ENCODE data around the gene AP4E1.
"Not testable (repeated sequence)": the region's sequence is repeated elsewhere in the genome, so short reads cannot be mapped to it uniquely, and the experiment has no call there.

The AP4E1 gene

GRCh38 chr15:50890751-50891150 lies 17.7 kb upstream of the AP4E1 start:
- DNase-seq = no peak

- DNase-seq = no peak
Measured at GRCh38 chr15:50891159-50891558, 17.3 kb upstream of the AP4E1 start.

GRCh38 chr15:50893976-50894375 lies 14.5 kb upstream of the AP4E1 start:
- DNase-seq = no peak

- DNase-seq = not testable (repeated sequence)
Measured at GRCh38 chr15:50901390-50901789, 7.1 kb upstream of the AP4E1 start.

- DNase-seq = no peak
Measured at GRCh38 chr15:50904211-50904610, 4.3 kb upstream of the AP4E1 start.

- no peak for DNase-seq
Measured at GRCh38 chr15:50905055-50905454, 3.4 kb upstream of the AP4E1 start.

- DNase-seq = peak; percentile 85
Measured at GRCh38 chr15:50906954-50907600, 1.4 kb upstream of the AP4E1 start.

- DNase-seq = peak; percentile 56
Measured at GRCh38 chr15:50907601-50908208, 778 bp upstream of the AP4E1 start.

- no peak for DNase-seq
Measured at GRCh38 chr15:50909010-50909317, 481 bp downstream of the AP4E1 start.

- not testable (repeated sequence) for DNase-seq
Measured at GRCh38 chr15:50910426-50910795, 1.9 kb downstream of the AP4E1 start.

- DNase-seq = no peak
Measured at GRCh38 chr15:50911001-50911400, 2.5 kb downstream of the AP4E1 start.

- no peak for DNase-seq
Measured at GRCh38 chr15:50911621-50912020, 3.1 kb downstream of the AP4E1 start.

GRCh38 chr15:50916400-50916799 lies 7.9 kb downstream of the AP4E1 start:
- no peak for DNase-seq

GRCh38 chr15:50919359-50919758 lies 10.9 kb downstream of the AP4E1 start:
- not testable (repeated sequence) for DNase-seq

GRCh38 chr15:50925281-50925680 lies 16.8 kb downstream of the AP4E1 start:
- DNase-seq = no peak

- DNase-seq = no peak
Measured at GRCh38 chr15:50929062-50929461, 20.6 kb downstream of the AP4E1 start.

GRCh38 chr15:50930792-50931191 lies 22.3 kb downstream of the AP4E1 start:
- DNase-seq = no peak

GRCh38 chr15:50933341-50933740 lies 24.9 kb downstream of the AP4E1 start:
- no peak for DNase-seq

- no peak for DNase-seq
Measured at GRCh38 chr15:50938525-50938924, 30.0 kb downstream of the AP4E1 start.

- DNase-seq = no peak
Measured at GRCh38 chr15:50939911-50940310, 31.4 kb downstream of the AP4E1 start.

- DNase-seq = no peak
Measured at GRCh38 chr15:50940506-50940905, 32.0 kb downstream of the AP4E1 start.

- no peak for DNase-seq
Measured at GRCh38 chr15:50943638-50944037, 35.2 kb downstream of the AP4E1 start.

GRCh38 chr15:50944672-50945071 lies 36.2 kb downstream of the AP4E1 start:
- no peak for DNase-seq

GRCh38 chr15:50945725-50946124 lies 37.2 kb downstream of the AP4E1 start:
- no peak for DNase-seq

- DNase-seq = not testable (repeated sequence)
Measured at GRCh38 chr15:50950745-50951144, 42.3 kb downstream of the AP4E1 start.
